IMR-90 (cell line): Measurements from ENCODE around the gene FAM110A. TPM values are rescaled to one million over a fixed set of nuclear protein-coding genes. Genes with fewer than 3 reads are reported as not detected.

Source experiments
- ATAC-seq: fragments of 200-7000 bp; cut with Tn5 transposase; 2 replicates; pipeline ENCODE4 v1.9.1; 2020; ENCODE audit warnings: low read depth, mild to moderate bottlenecking, moderate library complexity
- BruUV-seq: library from RNA; stranded (reverse); fragments of 400-500 nt; replicated peaks from 2 replicates; lab custom pipeline; 2021; lab: Mats Ljungman, UMichigan
- CTCF ChIA-PET: fragments of 300-600 bp; formaldehyde crosslinking; extraction: SDS; loops from one replicate; lab custom pipeline; 2021; ENCODE audit warnings: antibody characterized with exemption; lab: Yijun Ruan, JAX
- POLR2A ChIA-PET: fragments of 300-600 bp; sonication (Branson Sonifier 250); formaldehyde crosslinking; loops from one replicate; lab custom pipeline; 2022; ENCODE audit warnings: antibody characterized with exemption; ENCODE audit not compliant: unreplicated experiment; lab: Charles Lee
- DNase-seq: peaks from one replicate; pipeline ENCODE4 v3.0.0; 2013
- H2AFZ ChIP-seq: replicated peaks from 2 replicates; pipeline ENCODE3; 2013; ENCODE audit warnings: low read length, mild to moderate bottlenecking; ENCODE audit not compliant: poor library complexity
- H2AK5ac ChIP-seq: 2 replicates; pipeline ENCODE4 v1.6.1; 2013; ENCODE audit warnings: low read depth, low read length, inconsistent platforms
- H2AK9ac ChIP-seq: replicated peaks from 2 replicates; pipeline ENCODE3; 2013; ENCODE audit warnings: mild to moderate bottlenecking, low read depth, low read length, moderate library complexity; ENCODE audit not compliant: poor library complexity
- H2BK120ac ChIP-seq: 2 replicates; pipeline ENCODE4 v1.6.1; 2013; ENCODE audit warnings: low read depth, low read length, inconsistent platforms
- H2BK15ac ChIP-seq: 3 replicates; pipeline ENCODE4 v1.6.1; 2013; ENCODE audit warnings: low read depth, low read length, inconsistent platforms
- H2BK20ac ChIP-seq: 2 replicates; pipeline ENCODE4 v1.6.1; 2013; ENCODE audit warnings: low read depth, mild to moderate bottlenecking, inconsistent platforms, low read length, moderate library complexity
- H2BK5ac ChIP-seq: 2 replicates; pipeline ENCODE4 v1.6.1; 2013; ENCODE audit warnings: mild to moderate bottlenecking, low read depth, low read length, inconsistent platforms; ENCODE audit not compliant: poor library complexity, severe bottlenecking
- H3K14ac ChIP-seq: replicated peaks from 2 replicates; pipeline ENCODE4 v1.6.1; 2013; ENCODE audit warnings: low read depth, low read length, inconsistent platforms
- H3K18ac ChIP-seq: 2 replicates; pipeline ENCODE4 v1.6.1; 2013; ENCODE audit warnings: low read depth, low read length, control low read depth
- H3K23ac ChIP-seq: 2 replicates; pipeline ENCODE4 v1.6.1; 2013; ENCODE audit warnings: low read depth, low read length, inconsistent platforms
- H3K27ac ChIP-seq: 2 replicates; pipeline ENCODE4 v1.5.1; 2013; ENCODE audit warnings: mild to moderate bottlenecking, control low read depth, low read length; ENCODE audit not compliant: insufficient read depth
- H3K27me3 ChIP-seq: 2 replicates; pipeline ENCODE4 v1.6.1; 2013; ENCODE audit warnings: low read length; ENCODE audit not compliant: control insufficient read depth, insufficient read depth
- H3K36me3 ChIP-seq: 2 replicates; pipeline ENCODE4 v1.6.1; 2013; ENCODE audit warnings: low read length, mixed read lengths; ENCODE audit not compliant: control insufficient read depth, insufficient read depth
- H3K4ac ChIP-seq: 2 replicates; pipeline ENCODE4 v1.6.1; 2013; ENCODE audit warnings: low read depth, low read length, inconsistent platforms
- H3K4me1 ChIP-seq: 2 replicates; pipeline ENCODE4 v1.6.1; 2013; ENCODE audit warnings: low read length, mixed read lengths; ENCODE audit not compliant: control insufficient read depth, insufficient read depth
- H3K4me2 ChIP-seq: 2 replicates; pipeline ENCODE4 v1.6.1; 2013; ENCODE audit warnings: low read depth, mild to moderate bottlenecking, control low read depth, low read length, moderate library complexity
- H3K4me3 ChIP-seq: 2 replicates; pipeline ENCODE4 v1.5.1; 2013; ENCODE audit warnings: low read depth, mild to moderate bottlenecking, control low read depth, low read length, moderate library complexity; ENCODE audit not compliant: insufficient read depth
- H3K56ac ChIP-seq: 2 replicates; pipeline ENCODE4 v1.6.1; 2013; ENCODE audit warnings: low read length, inconsistent platforms; ENCODE audit not compliant: insufficient read depth; ENCODE audit errors: extremely low read depth
- H3K79me1 ChIP-seq, 2 experiments: 2 replicates each; pipeline ENCODE4 v1.6.1; 2013; ENCODE audit warnings: low read length in 2 of 2, inconsistent platforms in 1 of 2, low read depth in 1 of 2
- H3K9ac ChIP-seq: 2 replicates; pipeline ENCODE4 v1.6.1; 2013; ENCODE audit warnings: low read depth, low read length, control low read depth
- H3K9me1 ChIP-seq: 2 replicates; pipeline ENCODE4 v1.6.1; 2013; ENCODE audit warnings: low read length, inconsistent platforms; ENCODE audit not compliant: insufficient read depth
- H3K9me3 ChIP-seq: 2 replicates; pipeline ENCODE4 v1.6.1; 2013; ENCODE audit warnings: low read length; ENCODE audit not compliant: control insufficient read depth, insufficient read depth
- H4K20me1 ChIP-seq: 2 replicates; pipeline ENCODE4 v1.6.1; 2013; ENCODE audit warnings: low read length, inconsistent platforms; ENCODE audit not compliant: insufficient read depth
- H4K5ac ChIP-seq: 2 replicates; pipeline ENCODE4 v1.6.1; 2013; ENCODE audit warnings: mild to moderate bottlenecking, low read depth, low read length, control low read depth
- H4K8ac ChIP-seq, 2 experiments: 2 replicates each; pipeline ENCODE4 v1.6.1; 2013; ENCODE audit warnings: low read depth in 2 of 2, low read length in 2 of 2, control low read depth in 1 of 2, inconsistent platforms in 1 of 2
- H4K91ac ChIP-seq: 2 replicates; pipeline ENCODE4 v1.6.1; 2013; ENCODE audit warnings: low read depth, low read length, inconsistent platforms; ENCODE audit not compliant: insufficient read depth
- CEBPB ChIP-seq: IDR thresholded peaks from 2 replicates; pipeline ENCODE4 v1.6.1; 2012; ENCODE audit warnings: low read depth, low read length, improper control_type of control experiment
- CHD1 ChIP-seq: IDR thresholded peaks from 2 replicates; pipeline ENCODE4 v1.6.1; 2012; ENCODE audit warnings: low read depth, low read length, improper control_type of control experiment
- MAFK ChIP-seq: IDR thresholded peaks from 2 replicates; pipeline ENCODE4 v1.6.1; 2012; ENCODE audit warnings: low read depth, low read length, improper control_type of control experiment
- POLR2A ChIP-seq: IDR thresholded peaks from 2 replicates; pipeline ENCODE4 v1.6.1; 2012; ENCODE audit warnings: mild to moderate bottlenecking, low read depth, low read length
- RFX5 ChIP-seq: IDR thresholded peaks from 2 replicates; pipeline ENCODE4 v1.8.0; 2012; ENCODE audit warnings: low read depth, mild to moderate bottlenecking, low read length, moderate library complexity
- WGBS, 2 experiments: methylation state at CpG; one replicate each; pipeline versions ENCODE4 v1.1.5 to v1.1.7; 2013; ENCODE audit warnings: missing lambda C conversion rate in 2 of 2; ENCODE audit not compliant: insufficient read length in 1 of 2; ENCODE audit errors: extremely low coverage in 2 of 2; 5-methylcytosine and 5-hydroxymethylcytosine counted together
- dilution Hi-C: fragments of 300-500 bp; cut with HindIII; formaldehyde crosslinking; loops from one replicate; pipeline ENCODE4 v1.14.3; 2018; ENCODE audit warnings: low sequenced_read_pairs; ENCODE audit not compliant: unreplicated experiment
- in situ Hi-C: fragments of 300-500 bp; cut with MboI; formaldehyde crosslinking; loops from 3 replicates; pipeline ENCODE4 v1.14.3; 2019; ENCODE audit warnings: low sequenced_read_pairs, inconsistent platforms, mixed read lengths
- intact Hi-C: fragments of 100-400 bp; cut with micrococcal nuclease; formaldehyde crosslinking; loops from 2 replicates; pipeline ENCODE4 v1.10.0; 2022
- polyA plus RNA-seq, 3 experiments: library from polyadenylated mRNA; depleted of rRNA; stranded (reverse); fragments of >200 nt; gene quantifications; 2 replicates each; pipeline ENCODE4 v1.2.3, GENCODE V29; 2012; ENCODE audit warnings: low replicate concordance in 1 of 3
- total RNA-seq: library from RNA; depleted of rRNA; stranded (reverse); fragments of >200 nt; gene quantifications from 2 replicates; pipeline ENCODE4 v1.2.3, GENCODE V29; 2012

Gene FAM110A
- total and polyA plus RNA-seq, 2 of the 4 experiments (the other 2 are of a cell fraction), result 0.36 to 3.6 TPM

DNA sequence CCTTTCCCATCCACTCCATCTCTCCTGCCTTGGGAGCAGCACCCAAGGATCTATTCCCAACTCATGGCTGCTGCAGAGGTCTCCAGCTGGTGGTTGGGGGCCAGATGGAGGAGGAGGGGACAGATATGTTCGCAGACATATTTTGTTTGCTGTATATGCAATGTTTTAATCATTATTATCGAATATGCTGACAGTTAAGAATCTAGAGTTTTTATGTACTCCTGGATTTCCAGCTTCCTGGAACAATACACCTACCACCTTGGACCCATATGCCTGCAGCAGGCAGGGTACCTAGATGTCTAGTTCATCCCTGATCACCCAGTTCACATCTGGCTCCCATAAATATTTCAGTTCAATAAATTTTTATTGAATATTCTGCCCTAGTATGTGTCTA lies 9.0 kb downstream of the FAM110A start:
- CTCF ChIA-PET, result no interaction called here

More for the DNA sequence above, 9.0 kb downstream of the FAM110A start:
- Histone ChIP-seq H3K4ac (no peak overlapping the region), H4K5ac (no peak overlapping the region), H2BK20ac (no peak overlapping the region), H3K79me1 (peaks cover 14 to 37% of the 10 kb centered on the region in 2 experiments), H3K4me2 (no peak overlapping the region), H2AFZ (no peak overlapping the region), H3K9me3 (no peaks in the 10 kb centered on the region), H3K27ac (no peak overlapping the region), H3K14ac (no peak overlapping the region), H2BK120ac (no peak overlapping the region), H2BK15ac (no peak overlapping the region), H4K8ac (no peak overlapping the region), H3K56ac (no peak overlapping the region), H3K9ac (no peak overlapping the region), H2AK5ac (no peak overlapping the region), H2AK9ac (no peak overlapping the region), H3K23ac (no peak overlapping the region), H3K9me1 (peaks cover 2% of the 10 kb centered on the region; the same call in 1 of the 2 replicates), H4K91ac (no peak overlapping the region), H2BK5ac (no peak overlapping the region), H3K4me1 (peaks cover 5% of the 10 kb centered on the region), H3K27me3 (no peaks in the 10 kb centered on the region), H3K18ac (no peak overlapping the region), H4K20me1 (no peaks in the 10 kb centered on the region), H3K4me3 (no peak overlapping the region), H3K36me3 (no peaks in the 10 kb centered on the region)
- no CpG with 5 or more reads among the region's 2 CpGs for WGBS, 2 experiments
- TF ChIP-seq RFX5, result no peak
- no peak for TF ChIP-seq CEBPB
- peak; percentile 22; the same call in 1 of the 2 replicates for TF ChIP-seq MAFK
- TF ChIP-seq CHD1, result no peak
- TF ChIP-seq POLR2A, result no peak
- DNase-seq (no peak), ATAC-seq (no peak)
- in situ Hi-C loops (no loop called here), intact Hi-C loops (no loop called here), dilution Hi-C loops (no loop called here)
- BruUV-seq, result no TSS peak
- POLR2A ChIA-PET, result no interaction called here
